ENCODE results near the gene FCN2.

FCN2 gene

DNA sequence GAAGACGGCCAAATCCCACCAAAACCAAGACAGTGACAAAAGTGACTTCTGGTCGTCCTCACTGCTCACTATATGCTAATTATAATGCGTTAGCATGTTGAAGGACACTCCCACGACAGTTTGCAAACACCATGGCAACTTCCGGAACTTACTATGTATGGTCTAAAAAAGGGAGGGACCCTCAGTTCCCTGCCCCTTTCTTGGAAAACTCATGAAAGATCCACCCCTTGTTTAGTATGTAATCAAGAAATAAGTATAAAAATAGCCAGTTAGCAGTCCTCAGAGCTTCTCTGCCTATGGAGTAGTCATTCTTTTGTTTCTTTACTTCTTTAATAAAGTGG lies 9.5 kb downstream of the FCN2 start:
- no peak overlapping the region for H3K27ac ChIP-seq
- DNase-seq (ENCODE audit: low spot score): no peak
- TF ChIP-seq CTCF (IDR thresholded peaks at IDR 0.05): no peak
- no peak overlapping the region for H3K4me3 ChIP-seq

DNA sequence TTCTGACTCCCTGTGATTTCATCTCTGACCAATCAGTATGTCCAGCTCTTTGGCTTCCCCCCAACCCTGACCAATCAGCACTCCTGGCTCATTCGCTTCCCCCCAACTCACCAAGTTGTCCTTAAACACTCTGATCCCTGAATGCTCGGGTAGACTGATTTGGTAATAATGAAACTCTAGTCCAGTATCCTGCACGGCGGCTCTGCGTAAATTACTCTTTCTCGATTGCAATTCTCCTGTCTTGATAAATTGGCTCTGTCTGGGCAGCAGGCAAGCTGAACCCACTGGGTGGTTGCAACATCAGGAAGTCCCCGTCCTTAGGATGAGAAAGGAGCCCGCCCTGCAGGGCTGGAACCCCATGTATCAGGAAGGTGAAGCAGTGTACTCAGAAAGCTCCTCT lies 10.4 kb downstream of the FCN2 start:
- no peak for TF ChIP-seq CTCF (IDR thresholded peaks at IDR 0.05)
- DNase-seq (ENCODE audit: low spot score): peak; percentile 53
- Histone ChIP-seq H3K4me3 (no peak overlapping the region), H3K27ac (no peak overlapping the region)

- no peak for TF ChIP-seq CTCF (IDR thresholded peaks at IDR 0.05)
- no peak overlapping the region for H3K4me3 ChIP-seq
- peak; percentile 21 for DNase-seq (ENCODE audit: low spot score)
- H3K27ac ChIP-seq: no peak overlapping the region
These were observed 11.1 kb downstream of the FCN2 start for GRCh38 chr9:134891713-134892112.

- peak; percentile 45 for DNase-seq (ENCODE audit: low spot score)
- Histone ChIP-seq H3K27ac (no peak overlapping the region), H3K4me3 (no peak overlapping the region)
- no peak for TF ChIP-seq CTCF (IDR thresholded peaks at IDR 0.05)
These were observed 11.6 kb downstream of the FCN2 start for GRCh38 chr9:134892221-134892620.

DNA sequence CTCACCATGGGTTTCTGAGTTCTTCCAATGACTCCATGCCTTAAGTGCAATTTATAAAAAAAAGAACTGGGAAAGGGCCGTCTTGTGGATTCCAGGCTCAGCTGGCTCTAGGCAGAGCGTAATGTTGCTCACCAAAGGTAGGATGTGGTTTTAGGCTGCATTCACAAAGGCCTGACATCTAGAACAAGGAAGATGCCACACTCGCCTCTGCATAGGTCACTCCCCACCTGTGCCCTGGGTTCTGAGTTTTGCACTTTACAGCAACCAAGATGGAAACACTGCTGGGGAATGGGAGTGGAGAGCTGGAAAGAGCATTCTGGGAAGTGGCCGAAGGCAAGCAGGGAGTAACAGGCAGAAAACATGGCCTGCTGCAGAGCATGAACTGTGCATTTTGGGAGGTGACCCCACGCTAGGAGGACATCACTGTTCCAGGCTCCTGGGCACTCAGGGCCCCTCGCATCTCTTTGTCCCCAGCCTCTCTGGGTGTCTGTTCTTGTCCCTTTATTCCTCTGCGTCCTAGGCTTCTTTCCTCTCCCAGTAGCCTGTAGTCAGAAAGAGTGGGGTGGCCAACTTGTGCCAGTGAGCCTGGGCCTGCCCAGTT lies 12.3 kb downstream of the FCN2 start:
- peak; percentile 45 for DNase-seq (ENCODE audit: low spot score)
- no peak for TF ChIP-seq CTCF (IDR thresholded peaks at IDR 0.05)
- Histone ChIP-seq H3K4me3 (no peak overlapping the region), H3K27ac (no peak overlapping the region)

DNA sequence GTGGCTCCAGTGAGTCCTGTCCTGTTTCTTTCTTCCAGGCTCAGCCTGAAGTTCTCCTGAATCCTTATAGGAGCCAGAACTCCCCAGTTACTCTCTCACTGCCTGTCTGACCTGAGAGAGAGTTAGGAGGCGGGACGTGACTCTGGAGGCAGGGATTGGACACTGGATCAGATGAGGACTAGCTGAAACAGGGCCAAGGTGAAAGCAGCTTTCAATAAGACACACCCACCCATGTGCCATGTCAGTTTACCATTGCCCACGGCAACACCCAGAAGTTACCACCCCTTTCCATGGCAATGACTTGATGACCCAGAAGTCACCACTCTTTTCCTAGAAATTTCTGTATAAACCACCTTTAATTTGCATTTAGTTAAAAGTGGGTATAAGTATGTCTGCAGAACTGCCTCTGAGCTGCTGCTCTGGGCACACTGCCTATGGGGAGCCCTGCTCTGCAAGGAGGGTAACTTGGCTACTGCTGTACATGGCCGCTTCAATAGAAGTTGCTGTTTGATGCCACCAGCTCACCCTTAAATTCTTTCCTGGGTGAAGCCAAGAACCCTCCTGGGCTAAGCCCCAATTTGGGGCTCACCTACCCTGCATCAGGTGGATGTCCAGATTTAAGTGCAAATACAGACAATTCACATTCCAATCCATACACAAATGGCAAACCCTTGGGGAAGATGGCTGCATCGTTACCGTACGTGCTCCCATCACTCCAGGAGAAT lies 13.7 kb downstream of the FCN2 start:
- TF ChIP-seq CTCF (IDR thresholded peaks at IDR 0.05): no peak
- no peak overlapping the region for H3K4me3 ChIP-seq
- DNase-seq (ENCODE audit: low spot score): peak; percentile 22
- no peak overlapping the region for H3K27ac ChIP-seq

GRCh38 chr9:134895097-134895496 lies 14.5 kb downstream of the FCN2 start:
- TF ChIP-seq CTCF (IDR thresholded peaks at IDR 0.05): no peak
- no peak overlapping the region for H3K27ac ChIP-seq
- no peak for DNase-seq (ENCODE audit: low spot score)
- no peak overlapping the region for H3K4me3 ChIP-seq

All from coronary artery (tissue), 2 donors.